GM11168 (cell line): ENCODE data around the gene ZNF594.
"Not testable (repeated sequence)": the region's sequence is repeated elsewhere in the genome, so short reads cannot be mapped to it uniquely, and the experiment has no call there.

Source experiments
- in situ Hi-C: fragments of 300-500 bp; cut with MboI; formaldehyde crosslinking; loops from one replicate; pipeline ENCODE4 v1.12.0; 2022; ENCODE audit warnings: low sequenced_read_pairs; ENCODE audit not compliant: unreplicated experiment

Gene ZNF594

DNA sequence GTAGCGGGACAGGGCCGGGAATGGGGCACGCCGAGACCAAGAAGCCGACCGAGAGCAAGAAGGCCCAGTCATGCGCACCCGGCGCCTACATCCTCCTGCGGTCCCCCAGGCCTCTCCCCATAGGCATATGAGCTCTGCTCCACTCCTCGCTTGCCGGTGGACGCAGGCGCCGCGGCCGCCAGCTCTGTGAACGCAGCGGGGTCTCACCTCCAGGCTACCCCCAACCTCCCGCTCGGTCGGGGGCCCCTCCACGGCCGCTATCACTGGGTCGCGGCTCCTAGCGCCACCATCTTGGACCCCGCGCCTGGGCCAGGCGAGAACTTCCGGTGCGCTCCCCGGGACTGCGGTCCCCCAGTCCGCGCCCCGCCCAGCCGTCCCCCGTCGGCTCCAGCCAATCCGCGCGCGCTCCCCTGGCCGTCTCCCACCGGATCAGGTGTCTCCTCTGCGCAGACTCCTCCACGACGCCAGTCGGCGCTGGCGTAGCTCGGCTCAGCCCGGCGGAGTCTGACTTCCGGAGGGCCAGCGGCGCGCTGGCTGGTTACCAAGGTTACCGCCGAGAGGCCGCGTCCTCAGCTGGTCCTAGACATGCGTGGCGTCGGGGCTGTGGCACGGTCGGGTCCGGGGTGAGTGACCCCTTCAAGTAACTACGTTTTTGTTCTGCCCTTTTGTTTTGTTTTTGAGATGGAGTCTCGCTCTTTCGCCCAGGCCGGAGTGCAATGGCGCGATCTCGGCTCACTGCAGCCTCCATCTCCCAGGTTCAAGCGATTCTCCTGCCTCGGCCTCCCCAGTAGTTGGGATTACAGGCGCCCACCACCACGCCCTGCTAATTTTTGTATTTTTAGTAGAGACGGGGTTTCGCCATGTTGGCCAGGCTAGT, at the start of gene ZNF594:
Gene ZNF594, minus strand, starts transcription at position 328 of the 877 bp plus-strand sequence. CDS start 7,612 bp downstream, outside the sequence.
- in situ Hi-C loops = no loop called here

DNA sequence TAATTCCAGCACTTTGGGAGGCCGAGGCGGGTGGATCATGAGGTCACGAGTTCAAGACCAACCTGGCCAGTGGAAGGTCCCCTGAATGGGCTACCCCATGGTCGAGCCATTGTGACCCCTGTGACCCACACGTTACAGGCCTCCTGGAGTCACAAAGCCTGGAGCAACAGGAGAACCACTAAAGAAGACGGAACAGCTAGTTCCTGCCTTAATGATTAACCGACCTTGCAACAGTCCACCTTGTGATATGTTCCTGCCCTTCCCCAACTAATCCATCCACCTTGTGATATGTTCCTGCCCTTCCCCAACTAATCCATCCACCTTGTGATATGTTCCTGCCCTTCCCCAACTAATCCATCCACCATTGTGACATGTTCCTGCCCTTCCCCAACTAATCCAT, 48.1 kb upstream of the ZNF594 start:
- in situ Hi-C loops = loop anchor here (5.0 to 10.0 kb wide), 2 partner anchors 42 to 185 kb away; partner anchors contain the start of gene RPAIN

DNA sequence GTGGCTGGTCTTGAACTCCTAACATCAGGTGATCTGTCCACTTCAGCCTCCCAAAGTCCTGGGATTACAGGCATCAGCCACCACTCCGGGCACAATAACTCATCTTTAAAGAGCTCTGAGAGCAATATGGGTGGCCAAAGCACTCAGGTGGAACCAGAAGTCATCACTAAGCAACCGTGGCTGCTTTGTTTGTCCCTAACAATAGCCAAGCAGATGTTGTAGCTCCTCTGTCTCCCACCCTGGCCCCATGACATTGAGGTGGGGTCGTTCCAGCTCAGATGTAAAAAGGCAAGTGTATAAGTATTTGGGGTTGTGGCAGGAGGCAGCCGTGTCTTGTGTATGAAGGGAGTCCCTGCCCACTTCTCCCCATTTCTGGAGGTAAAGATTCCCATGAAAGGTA, 46.7 kb upstream of the ZNF594 start:
- in situ Hi-C loops = loop anchor here (5.0 kb wide), 1 partner anchor 41 kb away; no protein-coding TSS in a partner anchor

DNA sequence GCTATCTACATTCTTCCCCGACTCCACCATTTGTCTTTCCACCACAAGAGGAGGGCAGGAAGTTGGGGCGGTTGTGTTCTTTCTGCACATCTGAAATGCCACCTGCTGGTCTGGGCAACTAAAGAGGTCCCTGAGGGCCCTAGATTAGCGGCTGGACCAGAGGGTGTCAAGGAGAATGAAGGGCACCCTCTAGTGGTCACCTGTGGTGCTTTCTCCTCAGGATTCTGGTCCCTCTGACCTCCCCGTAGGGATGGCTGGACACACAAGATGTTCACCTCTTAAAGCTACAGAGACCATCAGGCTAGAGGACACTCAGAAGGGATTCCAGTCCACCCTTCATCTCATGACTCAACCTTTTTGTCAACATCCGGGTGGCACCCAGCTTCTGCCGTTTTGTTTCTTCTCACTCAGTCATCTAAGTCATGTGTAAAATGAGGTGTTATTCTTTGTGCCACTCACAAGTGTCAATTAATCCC, 45.9 kb upstream of the ZNF594 start:
- in situ Hi-C loops = loop anchor here (5.0 kb wide), 1 partner anchor 40 kb away; no protein-coding TSS in a partner anchor

DNA sequence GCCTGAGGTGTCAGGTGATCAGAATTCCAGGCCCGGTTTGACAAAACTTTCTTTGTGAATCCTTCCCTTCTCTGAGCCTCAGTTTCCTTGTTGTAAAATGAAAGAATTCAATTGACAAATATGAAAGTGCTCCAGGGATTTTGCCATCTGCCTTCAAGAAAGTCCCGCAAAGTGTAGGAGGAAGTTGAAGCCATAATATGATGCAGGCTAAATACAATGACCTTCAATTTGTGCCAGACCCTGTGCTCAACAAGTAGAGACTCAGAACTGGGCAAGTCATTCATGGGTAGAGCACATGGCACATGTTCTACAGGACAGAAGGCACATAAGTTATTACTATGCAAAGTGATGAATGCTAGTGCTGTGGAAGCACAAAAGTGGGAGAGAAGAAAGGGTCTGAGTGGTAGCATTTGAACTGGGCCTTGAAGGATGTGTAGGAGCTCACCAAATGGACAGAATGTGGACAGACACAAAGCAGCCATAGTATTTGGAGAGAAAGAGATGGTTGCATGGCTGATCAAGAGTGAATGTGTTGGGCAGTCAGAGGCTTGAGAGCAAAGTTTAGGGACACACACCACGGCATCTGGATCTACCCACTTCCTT, 45.4 kb upstream of the ZNF594 start:
- in situ Hi-C loops = loop anchor here (5.0 kb wide), 1 partner anchor 40 kb away; no protein-coding TSS in a partner anchor

DNA sequence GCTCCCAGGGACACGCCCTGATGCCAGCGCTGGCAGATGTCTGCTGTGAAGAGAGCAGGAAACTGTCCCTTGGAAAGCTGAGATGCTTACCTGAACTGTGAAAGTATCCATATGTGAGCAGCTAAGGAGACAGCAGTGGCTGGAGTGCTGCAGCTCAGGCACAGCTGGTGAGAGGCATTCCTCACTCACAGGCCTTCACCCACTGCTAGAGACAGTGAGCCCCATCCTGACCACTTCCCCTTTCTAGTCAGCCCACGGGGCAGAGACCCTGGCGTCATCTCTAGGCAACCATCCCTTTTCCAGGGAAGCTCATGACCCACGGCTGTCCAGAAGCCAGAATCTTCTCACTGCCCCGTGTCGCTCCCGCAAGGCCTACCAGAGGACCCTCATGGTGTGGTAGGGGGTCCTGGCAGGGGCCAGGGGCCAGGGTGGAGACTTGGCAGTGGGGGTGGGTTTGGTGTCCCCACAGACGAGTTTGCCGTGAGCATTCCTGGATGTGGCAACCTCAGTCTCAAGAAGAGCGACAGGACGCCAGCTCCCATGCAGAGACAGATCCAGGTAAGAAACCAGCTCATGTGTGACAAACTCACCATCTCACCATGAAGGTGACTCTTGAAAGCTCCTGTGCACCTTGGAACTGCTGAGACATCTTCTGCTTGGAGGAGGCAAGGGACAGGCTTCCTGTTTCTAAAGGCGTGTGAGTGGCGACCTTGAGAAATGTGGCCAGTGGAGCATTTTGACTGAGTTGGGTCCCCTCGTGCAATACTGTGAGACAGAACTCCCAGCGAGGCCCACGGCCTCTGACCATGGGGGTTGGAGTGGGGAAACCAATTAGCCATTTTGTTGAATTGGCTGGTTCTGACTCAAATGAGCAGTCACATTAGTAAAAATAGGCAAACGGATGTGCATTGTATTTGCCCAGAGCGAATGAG, 43.2 kb upstream of the ZNF594 start, which contains the start of gene SCIMP:
Gene SCIMP, minus strand, starts transcription at position 216 of the 932 bp plus-strand sequence. Its CDS starts 105 bp downstream, at position 111.
- in situ Hi-C loops = loop anchor here (5.0 kb wide), 1 partner anchor 38 kb away; no protein-coding TSS in a partner anchor

DNA sequence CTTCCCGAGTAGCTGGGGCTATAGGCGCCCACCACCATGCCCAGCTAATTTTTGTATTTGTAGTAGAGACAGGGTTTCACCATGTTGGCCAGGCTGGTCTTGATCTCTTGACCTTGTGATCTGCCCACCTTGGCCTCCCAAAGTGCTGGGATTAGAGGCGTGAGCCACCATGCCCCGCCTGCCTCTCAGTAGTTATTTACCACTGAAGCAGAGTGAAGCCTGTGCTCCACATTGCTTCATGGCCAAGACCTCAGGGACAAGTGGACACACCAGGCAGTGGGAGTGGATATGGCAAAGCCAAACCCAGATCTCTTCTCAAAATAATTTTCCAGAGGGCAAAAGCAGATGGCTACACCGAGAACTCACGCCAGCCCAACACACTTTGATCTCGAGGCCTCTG, 41.8 kb upstream of the ZNF594 start:
- in situ Hi-C loops = not testable (repeated sequence)

DNA sequence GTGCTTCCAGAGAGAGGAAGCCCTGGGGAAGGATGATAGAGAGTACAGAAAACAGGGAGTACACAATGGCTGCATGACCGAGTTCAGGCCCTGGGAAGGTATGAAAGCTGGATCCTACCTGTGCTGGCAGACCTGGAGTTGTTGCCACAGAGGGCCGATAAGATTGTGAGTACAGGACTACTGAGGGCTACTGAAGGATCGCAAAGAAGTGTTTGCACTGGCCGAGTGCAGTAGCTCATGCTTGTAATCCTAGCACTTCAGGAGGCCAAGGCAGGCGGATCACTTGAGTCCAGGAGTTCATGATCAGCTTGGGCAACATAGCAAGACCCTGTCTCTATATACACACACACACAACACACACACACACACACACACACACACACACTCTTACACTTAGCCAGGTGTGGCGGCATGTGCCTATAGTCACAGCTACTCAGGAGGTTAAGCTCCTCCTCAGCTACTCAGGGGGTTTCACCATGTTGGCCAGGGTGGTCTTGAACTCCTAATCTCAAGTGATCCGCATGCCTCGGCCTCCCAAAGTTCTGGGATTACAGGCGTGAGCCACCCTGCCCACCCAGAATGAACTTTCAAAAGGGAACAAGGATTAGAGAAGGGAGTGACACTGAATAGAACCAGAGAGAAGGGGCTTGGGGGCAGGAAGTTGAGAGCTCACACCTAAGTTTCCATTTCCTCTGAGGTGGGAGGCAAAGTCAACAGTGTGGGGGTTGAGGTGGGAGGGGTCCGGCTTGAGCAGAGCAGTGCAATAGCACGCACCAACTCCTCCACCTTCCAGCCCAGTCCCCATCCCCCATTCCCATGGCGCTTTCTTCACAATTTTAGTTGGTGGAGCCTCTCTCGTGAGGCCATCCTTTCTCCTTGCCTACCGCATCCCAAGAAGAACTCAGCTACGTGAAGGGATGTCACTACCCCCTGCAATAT, 35.5 kb upstream of the ZNF594 start:
- in situ Hi-C loops = no loop called here

DNA sequence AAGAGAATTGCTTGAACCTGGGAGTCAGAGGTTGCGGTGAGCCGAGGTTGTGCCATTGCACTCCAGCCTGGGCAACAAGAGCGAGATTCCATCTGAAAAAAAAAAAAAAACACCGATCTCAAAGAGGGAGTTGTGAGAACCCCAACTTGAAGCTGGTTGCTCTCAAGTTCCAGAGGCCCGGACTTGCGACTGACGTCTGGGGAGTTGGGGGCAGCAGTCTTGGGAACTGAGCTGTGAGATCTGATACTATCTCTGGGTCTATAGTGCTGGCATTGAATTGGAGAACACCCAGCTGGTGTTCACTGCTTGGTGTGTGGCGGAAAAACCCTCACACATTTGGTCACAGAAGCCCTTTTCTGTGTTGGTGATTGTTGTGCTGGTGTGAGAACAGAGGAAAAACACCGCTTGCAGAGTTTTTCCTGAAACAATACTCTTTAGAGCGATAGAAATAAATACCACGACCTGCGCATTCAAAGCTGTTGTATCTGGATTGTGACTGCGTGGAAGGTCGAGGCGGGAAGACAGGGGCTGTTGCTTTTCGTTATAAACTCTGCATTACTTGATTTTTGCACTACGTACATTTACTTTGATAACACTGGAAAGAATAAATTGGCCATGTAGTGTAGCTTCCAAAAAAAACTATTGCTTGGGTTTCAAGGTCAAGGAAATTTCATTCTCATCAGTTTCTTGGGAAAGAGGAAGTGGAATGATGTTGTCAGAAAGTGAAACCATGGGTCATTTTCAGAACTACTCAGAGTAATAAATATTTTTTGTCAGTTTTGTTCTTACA, 34.2 kb upstream of the ZNF594 start:
- in situ Hi-C loops = no loop called here

DNA sequence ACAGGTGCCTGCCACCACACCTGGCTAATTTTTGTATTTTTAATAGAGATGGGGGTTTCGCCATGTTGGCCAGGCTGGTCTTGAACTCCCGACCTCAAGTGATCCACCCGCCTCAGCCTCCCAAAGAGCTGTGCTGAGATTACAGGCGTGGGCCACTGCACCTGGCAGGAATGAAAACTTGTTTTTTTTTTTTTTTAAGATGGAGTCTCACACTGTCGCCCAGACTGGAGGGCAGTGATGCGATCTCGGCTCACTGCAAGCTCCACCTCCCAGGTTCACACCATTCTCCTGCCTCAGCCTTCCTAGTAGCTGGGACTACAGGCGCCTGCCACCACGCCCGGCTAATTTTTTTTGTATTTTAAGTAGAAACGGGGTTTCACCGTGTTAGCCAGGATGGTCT, 30.2 kb upstream of the ZNF594 start:
- in situ Hi-C loops = not testable (repeated sequence)

DNA sequence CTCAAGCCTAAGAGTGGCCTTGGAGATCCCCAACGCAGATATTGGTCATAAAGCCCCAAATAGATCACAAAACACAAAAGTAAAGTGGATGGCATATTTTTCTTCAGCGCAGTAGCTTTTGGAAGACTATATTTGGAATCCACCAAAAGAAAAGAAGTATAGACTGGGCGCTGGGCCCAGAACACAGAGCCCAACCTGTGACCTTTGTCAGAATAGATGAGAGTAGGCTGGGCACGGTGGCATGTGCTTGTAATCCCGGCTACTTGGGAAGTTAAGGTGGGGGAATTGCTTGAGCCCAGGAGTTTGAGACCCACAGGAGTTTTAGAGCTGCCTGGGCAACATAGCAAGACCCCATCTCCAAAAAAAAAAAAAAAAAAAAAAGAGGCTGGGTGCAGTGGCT, 28.4 kb upstream of the ZNF594 start:
- in situ Hi-C loops = no loop called here

DNA sequence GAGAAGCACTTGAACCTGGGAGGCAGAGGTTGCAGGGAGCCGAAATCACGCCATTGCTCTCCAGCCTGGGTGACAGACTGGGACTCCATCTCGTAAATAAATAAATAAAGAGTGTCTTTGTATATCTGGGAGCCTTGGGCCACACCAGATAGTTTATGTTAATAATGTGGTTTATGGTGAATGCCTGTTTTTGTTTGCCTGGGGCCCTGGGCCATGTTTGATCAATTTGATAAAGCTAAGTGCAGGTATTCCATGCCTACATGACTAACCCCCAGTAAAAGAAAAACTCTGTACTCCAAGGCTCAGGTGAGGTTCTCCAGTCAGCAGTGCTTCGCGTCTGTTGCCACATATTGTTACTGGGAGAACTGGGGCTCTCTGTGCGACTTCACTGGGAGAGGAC, 27.9 kb upstream of the ZNF594 start:
- in situ Hi-C loops = no loop called here

DNA sequence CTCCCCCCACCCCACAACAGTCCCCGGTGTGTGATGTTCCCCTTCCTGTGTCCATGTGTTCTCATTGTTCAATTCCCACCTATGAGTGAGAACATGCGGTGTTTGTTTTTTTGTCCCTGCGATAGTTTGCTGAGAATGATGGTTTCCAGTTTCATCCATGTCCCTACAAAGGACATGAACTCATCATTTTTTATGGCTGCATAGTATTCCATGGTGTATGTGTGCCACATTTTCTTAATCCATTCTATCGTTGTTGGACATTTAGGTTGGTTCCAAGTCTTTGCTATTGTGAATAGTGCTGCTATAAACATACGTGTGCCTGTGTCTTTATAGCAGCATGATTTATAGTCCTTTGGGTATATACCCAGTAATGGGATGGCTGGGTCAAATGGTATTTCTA, 25.9 kb upstream of the ZNF594 start:
- in situ Hi-C loops = not testable (repeated sequence)

DNA sequence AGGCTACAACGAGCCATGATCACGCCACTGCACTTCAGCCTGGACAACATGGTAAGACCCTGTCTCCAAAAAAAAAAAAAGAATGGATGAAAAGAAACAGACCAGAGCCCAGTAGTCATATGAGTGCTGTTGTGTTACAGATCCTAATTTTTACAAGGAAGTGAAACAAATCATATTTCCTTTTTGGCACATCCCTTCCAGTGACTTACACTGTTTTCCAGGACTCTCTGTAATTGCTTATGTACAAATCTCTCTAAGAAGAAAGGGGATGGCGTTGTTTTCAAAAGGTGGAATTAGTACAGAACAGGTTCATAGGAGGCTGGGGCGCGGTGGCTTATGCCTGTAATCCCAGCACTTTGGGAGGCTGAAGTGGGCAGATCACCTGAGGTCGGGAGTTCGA, 19.8 kb upstream of the ZNF594 start:
- in situ Hi-C loops = no loop called here

DNA sequence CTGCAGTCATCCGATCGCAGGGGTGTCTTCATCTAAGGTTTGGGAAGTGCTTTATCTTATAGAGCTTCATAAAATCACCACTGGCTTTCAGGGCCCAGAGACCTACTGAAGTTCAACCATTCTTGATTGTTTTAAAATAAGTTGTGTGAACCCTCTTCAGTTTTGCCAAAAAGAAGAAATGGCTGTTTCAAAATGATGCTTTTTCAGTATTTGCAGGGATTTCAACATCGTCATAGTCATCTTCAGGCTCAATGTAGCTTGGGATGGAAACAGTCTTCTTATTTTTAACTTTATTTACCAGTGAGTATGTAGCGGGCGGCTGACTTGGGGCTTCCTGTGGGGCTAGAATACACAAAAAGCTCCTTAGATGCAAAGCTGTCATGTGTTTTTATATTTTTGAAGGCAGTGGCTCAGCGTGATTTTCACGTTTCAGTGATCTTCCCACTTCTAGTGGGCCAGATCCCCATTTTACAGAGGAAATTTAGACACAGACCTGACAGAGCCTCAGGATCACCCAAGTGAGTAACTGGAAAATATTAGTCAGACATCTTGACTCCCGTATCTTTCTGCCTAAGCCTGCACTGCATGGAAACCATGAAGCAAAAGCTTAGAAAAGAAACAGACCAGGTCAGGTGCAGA, 19.1 kb upstream of the ZNF594 start:
- in situ Hi-C loops = no loop called here

DNA sequence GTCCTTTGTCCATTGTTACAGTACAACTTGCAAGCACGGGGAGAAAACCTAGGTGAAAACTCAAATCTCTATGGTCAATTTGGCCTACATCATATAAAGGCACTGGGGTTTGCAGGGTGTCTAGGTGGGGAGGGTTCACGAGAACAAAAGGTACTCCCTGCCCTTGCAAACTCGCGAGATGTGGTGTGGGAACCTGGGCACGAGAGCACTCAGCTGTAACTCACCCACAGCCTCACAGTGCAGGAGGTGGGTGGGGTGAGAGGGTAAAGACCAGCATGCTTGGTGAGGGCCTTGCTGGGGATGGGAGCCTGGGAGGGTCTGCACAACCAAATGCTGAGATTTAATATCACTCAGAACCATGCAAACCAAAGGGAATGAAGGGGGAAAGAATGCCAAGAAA, 18.4 kb upstream of the ZNF594 start:
- in situ Hi-C loops = no loop called here

DNA sequence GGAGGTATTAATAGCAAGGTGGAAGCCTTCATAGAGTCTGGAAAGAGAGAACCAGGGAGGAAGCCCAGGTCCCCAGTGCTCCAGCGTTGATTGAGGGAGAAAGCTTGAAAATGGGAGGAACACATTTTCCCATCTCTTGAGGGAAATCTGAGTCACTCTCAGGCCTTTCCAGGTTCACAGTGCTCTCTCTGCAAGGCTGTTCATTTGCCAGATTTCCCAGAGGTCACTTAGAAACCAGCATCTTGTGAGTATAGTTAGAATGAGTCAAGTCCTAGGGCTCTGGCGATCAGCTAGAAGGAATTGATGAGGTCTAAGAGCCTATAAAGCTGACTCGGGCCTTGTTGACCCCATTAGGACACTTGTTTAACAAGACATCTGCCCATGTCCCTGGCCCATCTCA, 17.7 kb upstream of the ZNF594 start:
- in situ Hi-C loops = no loop called here

DNA sequence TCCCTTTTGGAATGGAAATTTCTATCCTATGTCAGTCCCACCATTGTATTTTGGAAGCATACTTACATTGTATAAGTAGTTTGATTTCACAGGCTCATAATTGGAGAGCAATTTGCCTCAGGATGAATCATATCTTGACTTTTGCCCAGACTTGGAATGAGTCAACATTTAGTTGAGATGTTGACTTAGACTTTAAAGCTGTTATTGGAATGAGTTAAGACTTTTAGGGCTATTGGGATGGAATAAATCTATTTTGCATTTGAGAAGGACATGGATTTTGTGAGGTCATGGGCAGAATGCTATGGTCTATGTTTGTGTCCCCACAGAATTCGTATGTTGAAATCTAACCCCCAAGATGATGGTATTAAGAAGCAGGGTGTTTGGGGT, 12.2 kb upstream of the ZNF594 start:
- in situ Hi-C loops = no loop called here
